GM23338 (cell line): ENCODE measurements around the gene PTPRF. TPM values are rescaled to one million over a fixed set of nuclear protein-coding genes. Genes with fewer than 3 reads are reported as not detected.

Experiments used
- ATAC-seq: fragments of 200-7000 bp; cut with Tn5 transposase; 3 replicates; pipeline ENCODE4 v1.9.1; 2020
- DNase-seq: peaks from one replicate; pipeline ENCODE4 v3.0.0-alpha.2; 2015; ENCODE audit warnings: low spot score
- H2AFZ ChIP-seq: fragments of 200-600 bp; sonication (generic); 2 replicates; pipeline ENCODE4 v1.8.0; 2016; ENCODE audit warnings: antibody characterized with exemption, mild to moderate bottlenecking, moderate library complexity
- H3F3A ChIP-seq: fragments of 200-600 bp; sonication (generic); replicated peaks from 2 replicates; pipeline ENCODE4 v1.8.0; 2017; ENCODE audit warnings: antibody characterized with exemption, mixed run types, low read depth
- H3K27ac ChIP-seq: fragments of 200-600 bp; sonication (generic); 2 replicates; pipeline ENCODE4 v1.6.1; 2016; ENCODE audit warnings: low read depth
- H3K27me3 ChIP-seq: fragments of 200-600 bp; sonication (generic); 2 replicates; pipeline ENCODE4 v1.8.0; 2016; ENCODE audit warnings: mild to moderate bottlenecking, mixed run types, moderate library complexity; ENCODE audit not compliant: insufficient read depth
- H3K36me3 ChIP-seq: fragments of 200-600 bp; sonication (generic); 2 replicates; pipeline ENCODE4 v1.8.0; 2016; ENCODE audit warnings: mild to moderate bottlenecking; ENCODE audit not compliant: insufficient read depth
- H3K4me1 ChIP-seq: fragments of 200-600 bp; sonication (generic); 2 replicates; pipeline ENCODE4 v1.8.0; 2016; ENCODE audit warnings: mild to moderate bottlenecking, moderate library complexity; ENCODE audit not compliant: insufficient read depth
- H3K4me2 ChIP-seq: fragments of 200-600 bp; sonication (generic); 2 replicates; pipeline ENCODE4 v1.7.1; 2017; ENCODE audit warnings: mixed run types
- H3K4me3 ChIP-seq: fragments of 200-600 bp; sonication (generic); 2 replicates; pipeline ENCODE4 v1.6.1; 2016; ENCODE audit warnings: mixed run types
- H3K79me2 ChIP-seq: fragments of 200-600 bp; sonication (generic); replicated peaks from 2 replicates; pipeline ENCODE4 v1.8.0; 2017; ENCODE audit warnings: mild to moderate bottlenecking; ENCODE audit not compliant: insufficient read depth
- H3K9me2 ChIP-seq: fragments of 200-600 bp; sonication (generic); 2 replicates; pipeline ENCODE4 v1.8.0; 2017; ENCODE audit not compliant: insufficient read depth
- H4K20me1 ChIP-seq: fragments of 200-600 bp; sonication (generic); replicated peaks from 2 replicates; pipeline ENCODE4 v1.8.0; 2017; ENCODE audit warnings: mild to moderate bottlenecking; ENCODE audit not compliant: insufficient read depth
- H3K27ac Mint-ChIP-seq: 2 replicates; pipeline ENCODE4 v1.8.0; 2020; ENCODE audit warnings: inconsistent platforms, mild to moderate bottlenecking, moderate library complexity, mixed read lengths
- H3K27me3 Mint-ChIP-seq: 3 replicates; pipeline ENCODE4 v1.8.0; 2022; ENCODE audit warnings: low read depth, mild to moderate bottlenecking, moderate library complexity, mixed read lengths, inconsistent platforms; ENCODE audit not compliant: insufficient read depth, poor library complexity
- H3K36me3 Mint-ChIP-seq: 3 replicates; pipeline ENCODE4 v1.8.0; 2021; ENCODE audit warnings: low read depth, mild to moderate bottlenecking, inconsistent platforms, moderate library complexity, mixed read lengths
- H3K4me1 Mint-ChIP-seq: 3 replicates; pipeline ENCODE4 v1.8.0; 2020; ENCODE audit warnings: mild to moderate bottlenecking, inconsistent platforms, mixed read lengths
- H3K4me3 Mint-ChIP-seq: 3 replicates; pipeline ENCODE4 v1.8.0; 2021; ENCODE audit warnings: moderate library complexity, mild to moderate bottlenecking, inconsistent platforms, mixed read lengths
- H3K9me3 Mint-ChIP-seq: 3 replicates; pipeline ENCODE4 v1.8.0; 2020; ENCODE audit warnings: moderate library complexity, mild to moderate bottlenecking, inconsistent platforms, mixed read lengths
- CREB1 ChIP-seq: fragments of 250-450 bp; sonication (Bioruptor Pico); IDR thresholded peaks from 2 replicates; pipeline ENCODE4 v1.5.0; 2020; ENCODE audit warnings: low read depth, mild to moderate bottlenecking, moderate library complexity
- EZH2 ChIP-seq: fragments of 200-600 bp; sonication (generic); IDR thresholded peaks from one replicate; pipeline ENCODE4 v1.8.0; 2017; ENCODE audit warnings: antibody characterized with exemption, mild to moderate bottlenecking, low read depth; ENCODE audit not compliant: unreplicated experiment
- JUNB ChIP-seq: IDR thresholded peaks from one replicate; pipeline ENCODE4 v1.6.1; 2016; ENCODE audit warnings: antibody characterized with exemption; ENCODE audit not compliant: unreplicated experiment
- NANOG ChIP-seq: IDR thresholded peaks from 2 replicates; pipeline ENCODE4 v1.6.1; 2016; ENCODE audit warnings: antibody characterized with exemption, borderline replicate concordance
- POLR2AphosphoS5 ChIP-seq: IDR thresholded peaks from 2 replicates; pipeline ENCODE4 v1.6.1; 2016; ENCODE audit warnings: antibody characterized with exemption, low read depth
- STAT1 ChIP-seq: IDR thresholded peaks from one replicate; pipeline ENCODE4 v1.6.1; 2016; ENCODE audit warnings: antibody characterized with exemption; ENCODE audit not compliant: unreplicated experiment
- ZNF114 ChIP-seq: fragments of 250-450 bp; sonication (Bioruptor Pico); IDR thresholded peaks from 2 replicates; pipeline ENCODE4 v1.5.0; 2020; ENCODE audit warnings: mild to moderate bottlenecking, moderate library complexity
- ZNF331 ChIP-seq: fragments of 250-450 bp; sonication (Bioruptor Pico); IDR thresholded peaks from 2 replicates; pipeline ENCODE4 v1.5.0; 2020; ENCODE audit warnings: low read depth, mild to moderate bottlenecking, moderate library complexity
- polyA plus RNA-seq: library from polyadenylated mRNA; unstranded; fragments of >200 nt; fragmentation: Nextera tagmentation; extraction: Ambion mirVana; gene quantifications from 2 replicates; pipeline ENCODE4 v1.2.1, GENCODE V29; 2016
- total RNA-seq: library from RNA; depleted of rRNA; stranded (reverse); fragments of >200 nt; shearing (Covaris generic); gene quantifications from 2 replicates; pipeline ENCODE4 v1.2.3, GENCODE V29; 2014
- TF ChIP-seq, protein P1 (sequence below): fragments of 250-450 bp; sonication (Bioruptor Pico); IDR thresholded peaks from 2 replicates; pipeline ENCODE4 v1.5.0; 2020; ENCODE audit warnings: mild to moderate bottlenecking, moderate library complexity
- TF ChIP-seq, protein P2 (sequence below): IDR thresholded peaks from one replicate; pipeline ENCODE4 v1.6.1; 2018; ENCODE audit warnings: antibody characterized with exemption; ENCODE audit not compliant: unreplicated experiment
- TF ChIP-seq, protein P3 (sequence below), 2 experiments: fragments of 200-600 bp in 1 of 2; sonication (generic) in 1 of 2; conservative IDR thresholded peaks; 2 replicates each; pipeline versions ENCODE4 v1.5.1 to v1.6.1; 2016 to 2017; ENCODE audit warnings: antibody characterized with exemption in 2 of 2, low read depth in 2 of 2, mild to moderate bottlenecking in 2 of 2, moderate library complexity in 1 of 2
- TF ChIP-seq, protein P4 (sequence below): IDR thresholded peaks from 2 replicates; pipeline ENCODE4 v1.6.1; 2016; ENCODE audit warnings: antibody characterized with exemption

The PTPRF gene
- total and polyA plus RNA-seq, 2 experiments from 2014 or later: 52.4 to 173 TPM

DNA sequence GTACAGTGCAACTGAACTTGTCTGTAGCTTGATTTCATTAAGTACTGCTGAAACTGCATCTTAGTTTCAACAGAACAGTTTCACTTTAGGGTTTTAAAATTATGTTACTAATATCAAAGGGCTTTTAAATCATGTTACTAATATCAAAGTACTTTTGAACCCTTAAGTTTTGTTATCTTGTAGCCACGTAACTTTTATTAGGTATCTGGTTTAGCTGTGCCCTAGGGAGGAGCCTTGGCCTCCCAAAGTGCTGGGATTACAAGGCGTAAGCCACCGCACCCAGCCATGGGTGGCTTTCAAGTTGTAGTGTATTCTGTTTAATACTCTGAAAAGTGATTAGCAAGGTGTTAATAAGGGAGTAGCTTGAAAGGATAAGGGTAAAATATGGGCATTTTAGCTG, 121.2 kb downstream of the PTPRF start (continued):
- no peak for TF ChIP-seq JUNB
- no peak for TF ChIP-seq CREB1 (CRISPR knock-in tag)
- TF ChIP-seq STAT1: no peak
- TF ChIP-seq ZNF114 (CRISPR knock-in tag): no peak

DNA sequence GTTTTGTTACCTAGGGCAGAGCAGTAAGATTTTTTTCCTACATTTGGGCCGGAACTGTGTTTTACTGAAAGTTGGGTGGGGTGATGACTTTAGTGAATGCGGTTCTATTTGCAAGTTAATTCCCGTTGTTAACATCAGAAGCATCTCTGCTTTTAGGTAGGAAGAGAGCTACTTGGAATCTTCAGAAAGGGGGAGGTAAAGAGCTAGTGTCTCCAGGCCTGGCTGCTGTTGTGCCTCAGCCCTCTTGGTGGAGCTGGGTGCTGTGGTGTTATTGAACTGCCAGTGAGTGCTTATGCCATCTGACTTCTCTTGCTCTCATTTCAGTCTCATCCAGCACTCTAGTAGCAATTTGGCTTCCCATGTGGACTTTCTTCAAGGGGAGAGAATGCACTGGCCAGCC, 122.7 kb downstream of the PTPRF start:
- H3K27ac ChIP-seq: peak overlapping the region; percentile 95
- no peak overlapping the region for H2AFZ ChIP-seq
- H3K79me2 ChIP-seq: peaks cover 55% of the 10 kb centered on the region
- no peaks in the 10 kb centered on the region for H3K9me3 Mint-ChIP-seq
- H3F3A ChIP-seq: peaks cover 18% of the 10 kb centered on the region
- H3K36me3 ChIP-seq: peaks cover 45% of the 10 kb centered on the region
- no peaks in the 10 kb centered on the region for H3K27me3 ChIP-seq
- peaks cover 29% of the 10 kb centered on the region for H3K4me1 ChIP-seq
- peak overlapping the region; percentile 52 for H3K4me3 Mint-ChIP-seq
- H3K36me3 Mint-ChIP-seq: peaks cover 63% of the 10 kb centered on the region
- peak overlapping the region; percentile 79 for H3K4me3 ChIP-seq
- H3K4me2 ChIP-seq: peak overlapping the region; percentile 97
- DNase-seq (peak; percentile 92), ATAC-seq (peak; percentile 48)
- peak overlapping the region; percentile 89 for H3K27ac Mint-ChIP-seq
- H3K27me3 Mint-ChIP-seq: peaks cover 11% of the 10 kb centered on the region
- peaks cover 45% of the 10 kb centered on the region for H4K20me1 ChIP-seq
- TF ChIP-seq, protein P1, sequence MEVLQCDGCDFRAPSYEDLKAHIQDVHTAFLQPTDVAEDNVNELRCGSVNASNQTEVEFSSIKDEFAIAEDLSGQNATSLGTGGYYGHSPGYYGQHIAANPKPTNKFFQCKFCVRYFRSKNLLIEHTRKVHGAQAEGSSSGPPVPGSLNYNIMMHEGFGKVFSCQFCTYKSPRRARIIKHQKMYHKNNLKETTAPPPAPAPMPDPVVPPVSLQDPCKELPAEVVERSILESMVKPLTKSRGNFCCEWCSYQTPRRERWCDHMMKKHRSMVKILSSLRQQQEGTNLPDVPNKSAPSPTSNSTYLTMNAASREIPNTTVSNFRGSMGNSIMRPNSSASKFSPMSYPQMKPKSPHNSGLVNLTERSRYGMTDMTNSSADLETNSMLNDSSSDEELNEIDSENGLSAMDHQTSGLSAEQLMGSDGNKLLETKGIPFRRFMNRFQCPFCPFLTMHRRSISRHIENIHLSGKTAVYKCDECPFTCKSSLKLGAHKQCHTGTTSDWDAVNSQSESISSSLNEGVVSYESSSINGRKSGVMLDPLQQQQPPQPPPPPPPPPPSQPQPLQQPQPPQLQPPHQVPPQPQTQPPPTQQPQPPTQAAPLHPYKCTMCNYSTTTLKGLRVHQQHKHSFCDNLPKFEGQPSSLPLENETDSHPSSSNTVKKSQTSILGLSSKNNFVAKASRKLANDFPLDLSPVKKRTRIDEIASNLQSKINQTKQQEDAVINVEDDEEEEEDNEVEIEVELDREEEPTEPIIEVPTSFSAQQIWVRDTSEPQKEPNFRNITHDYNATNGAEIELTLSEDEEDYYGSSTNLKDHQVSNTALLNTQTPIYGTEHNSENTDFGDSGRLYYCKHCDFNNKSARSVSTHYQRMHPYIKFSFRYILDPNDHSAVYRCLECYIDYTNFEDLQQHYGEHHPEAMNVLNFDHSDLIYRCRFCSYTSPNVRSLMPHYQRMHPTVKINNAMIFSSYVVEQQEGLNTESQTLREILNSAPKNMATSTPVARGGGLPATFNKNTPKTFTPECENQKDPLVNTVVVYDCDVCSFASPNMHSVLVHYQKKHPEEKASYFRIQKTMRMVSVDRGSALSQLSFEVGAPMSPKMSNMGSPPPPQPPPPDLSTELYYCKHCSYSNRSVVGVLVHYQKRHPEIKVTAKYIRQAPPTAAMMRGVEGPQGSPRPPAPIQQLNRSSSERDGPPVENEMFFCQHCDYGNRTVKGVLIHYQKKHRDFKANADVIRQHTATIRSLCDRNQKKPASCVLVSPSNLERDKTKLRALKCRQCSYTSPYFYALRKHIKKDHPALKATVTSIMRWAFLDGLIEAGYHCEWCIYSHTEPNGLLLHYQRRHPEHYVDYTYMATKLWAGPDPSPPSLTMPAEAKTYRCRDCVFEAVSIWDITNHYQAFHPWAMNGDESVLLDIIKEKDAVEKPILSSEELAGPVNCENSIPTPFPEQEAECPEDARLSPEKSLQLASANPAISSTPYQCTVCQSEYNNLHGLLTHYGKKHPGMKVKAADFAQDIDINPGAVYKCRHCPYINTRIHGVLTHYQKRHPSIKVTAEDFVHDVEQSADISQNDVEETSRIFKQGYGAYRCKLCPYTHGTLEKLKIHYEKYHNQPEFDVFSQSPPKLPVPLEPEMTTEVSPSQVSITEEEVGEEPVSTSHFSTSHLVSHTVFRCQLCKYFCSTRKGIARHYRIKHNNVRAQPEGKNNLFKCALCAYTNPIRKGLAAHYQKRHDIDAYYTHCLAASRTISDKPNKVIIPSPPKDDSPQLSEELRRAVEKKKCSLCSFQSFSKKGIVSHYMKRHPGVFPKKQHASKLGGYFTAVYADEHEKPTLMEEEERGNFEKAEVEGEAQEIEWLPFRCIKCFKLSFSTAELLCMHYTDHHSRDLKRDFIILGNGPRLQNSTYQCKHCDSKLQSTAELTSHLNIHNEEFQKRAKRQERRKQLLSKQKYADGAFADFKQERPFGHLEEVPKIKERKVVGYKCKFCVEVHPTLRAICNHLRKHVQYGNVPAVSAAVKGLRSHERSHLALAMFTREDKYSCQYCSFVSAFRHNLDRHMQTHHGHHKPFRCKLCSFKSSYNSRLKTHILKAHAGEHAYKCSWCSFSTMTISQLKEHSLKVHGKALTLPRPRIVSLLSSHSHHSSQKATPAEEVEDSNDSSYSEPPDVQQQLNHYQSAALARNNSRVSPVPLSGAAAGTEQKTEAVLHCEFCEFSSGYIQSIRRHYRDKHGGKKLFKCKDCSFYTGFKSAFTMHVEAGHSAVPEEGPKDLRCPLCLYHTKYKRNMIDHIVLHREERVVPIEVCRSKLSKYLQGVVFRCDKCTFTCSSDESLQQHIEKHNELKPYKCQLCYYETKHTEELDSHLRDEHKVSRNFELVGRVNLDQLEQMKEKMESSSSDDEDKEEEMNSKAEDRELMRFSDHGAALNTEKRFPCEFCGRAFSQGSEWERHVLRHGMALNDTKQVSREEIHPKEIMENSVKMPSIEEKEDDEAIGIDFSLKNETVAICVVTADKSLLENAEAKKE (CRISPR knock-in tag): peak; percentile 30; the same call in 1 of the 2 replicates
- TF ChIP-seq CREB1 (CRISPR knock-in tag) (no peak), ZNF331 (no peak), ZNF114 (CRISPR knock-in tag) (no peak), EZH2 (no peak), POLR2AphosphoS5 (0 out of 2 replicates have a peak, but pooled peaks have one; percentile 26), NANOG (peak; percentile 75)
- TF ChIP-seq, protein P2, sequence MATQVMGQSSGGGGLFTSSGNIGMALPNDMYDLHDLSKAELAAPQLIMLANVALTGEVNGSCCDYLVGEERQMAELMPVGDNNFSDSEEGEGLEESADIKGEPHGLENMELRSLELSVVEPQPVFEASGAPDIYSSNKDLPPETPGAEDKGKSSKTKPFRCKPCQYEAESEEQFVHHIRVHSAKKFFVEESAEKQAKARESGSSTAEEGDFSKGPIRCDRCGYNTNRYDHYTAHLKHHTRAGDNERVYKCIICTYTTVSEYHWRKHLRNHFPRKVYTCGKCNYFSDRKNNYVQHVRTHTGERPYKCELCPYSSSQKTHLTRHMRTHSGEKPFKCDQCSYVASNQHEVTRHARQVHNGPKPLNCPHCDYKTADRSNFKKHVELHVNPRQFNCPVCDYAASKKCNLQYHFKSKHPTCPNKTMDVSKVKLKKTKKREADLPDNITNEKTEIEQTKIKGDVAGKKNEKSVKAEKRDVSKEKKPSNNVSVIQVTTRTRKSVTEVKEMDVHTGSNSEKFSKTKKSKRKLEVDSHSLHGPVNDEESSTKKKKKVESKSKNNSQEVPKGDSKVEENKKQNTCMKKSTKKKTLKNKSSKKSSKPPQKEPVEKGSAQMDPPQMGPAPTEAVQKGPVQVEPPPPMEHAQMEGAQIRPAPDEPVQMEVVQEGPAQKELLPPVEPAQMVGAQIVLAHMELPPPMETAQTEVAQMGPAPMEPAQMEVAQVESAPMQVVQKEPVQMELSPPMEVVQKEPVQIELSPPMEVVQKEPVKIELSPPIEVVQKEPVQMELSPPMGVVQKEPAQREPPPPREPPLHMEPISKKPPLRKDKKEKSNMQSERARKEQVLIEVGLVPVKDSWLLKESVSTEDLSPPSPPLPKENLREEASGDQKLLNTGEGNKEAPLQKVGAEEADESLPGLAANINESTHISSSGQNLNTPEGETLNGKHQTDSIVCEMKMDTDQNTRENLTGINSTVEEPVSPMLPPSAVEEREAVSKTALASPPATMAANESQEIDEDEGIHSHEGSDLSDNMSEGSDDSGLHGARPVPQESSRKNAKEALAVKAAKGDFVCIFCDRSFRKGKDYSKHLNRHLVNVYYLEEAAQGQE: no peak
- TF ChIP-seq, protein P3, sequence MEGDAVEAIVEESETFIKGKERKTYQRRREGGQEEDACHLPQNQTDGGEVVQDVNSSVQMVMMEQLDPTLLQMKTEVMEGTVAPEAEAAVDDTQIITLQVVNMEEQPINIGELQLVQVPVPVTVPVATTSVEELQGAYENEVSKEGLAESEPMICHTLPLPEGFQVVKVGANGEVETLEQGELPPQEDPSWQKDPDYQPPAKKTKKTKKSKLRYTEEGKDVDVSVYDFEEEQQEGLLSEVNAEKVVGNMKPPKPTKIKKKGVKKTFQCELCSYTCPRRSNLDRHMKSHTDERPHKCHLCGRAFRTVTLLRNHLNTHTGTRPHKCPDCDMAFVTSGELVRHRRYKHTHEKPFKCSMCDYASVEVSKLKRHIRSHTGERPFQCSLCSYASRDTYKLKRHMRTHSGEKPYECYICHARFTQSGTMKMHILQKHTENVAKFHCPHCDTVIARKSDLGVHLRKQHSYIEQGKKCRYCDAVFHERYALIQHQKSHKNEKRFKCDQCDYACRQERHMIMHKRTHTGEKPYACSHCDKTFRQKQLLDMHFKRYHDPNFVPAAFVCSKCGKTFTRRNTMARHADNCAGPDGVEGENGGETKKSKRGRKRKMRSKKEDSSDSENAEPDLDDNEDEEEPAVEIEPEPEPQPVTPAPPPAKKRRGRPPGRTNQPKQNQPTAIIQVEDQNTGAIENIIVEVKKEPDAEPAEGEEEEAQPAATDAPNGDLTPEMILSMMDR (conservative IDR thresholded peaks at IDR 0.05; ENCODE audit: low read depth in 2 of 2): peak; percentile 65 to 73
- TF ChIP-seq, protein P4, sequence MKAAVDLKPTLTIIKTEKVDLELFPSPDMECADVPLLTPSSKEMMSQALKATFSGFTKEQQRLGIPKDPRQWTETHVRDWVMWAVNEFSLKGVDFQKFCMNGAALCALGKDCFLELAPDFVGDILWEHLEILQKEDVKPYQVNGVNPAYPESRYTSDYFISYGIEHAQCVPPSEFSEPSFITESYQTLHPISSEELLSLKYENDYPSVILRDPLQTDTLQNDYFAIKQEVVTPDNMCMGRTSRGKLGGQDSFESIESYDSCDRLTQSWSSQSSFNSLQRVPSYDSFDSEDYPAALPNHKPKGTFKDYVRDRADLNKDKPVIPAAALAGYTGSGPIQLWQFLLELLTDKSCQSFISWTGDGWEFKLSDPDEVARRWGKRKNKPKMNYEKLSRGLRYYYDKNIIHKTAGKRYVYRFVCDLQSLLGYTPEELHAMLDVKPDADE: no peak
- no peaks in the 10 kb centered on the region for H3K9me2 ChIP-seq
- peaks cover 28% of the 10 kb centered on the region for H3K4me1 Mint-ChIP-seq
